Kidney (tissue), 14 donors: ENCODE results near the gene HSPG2. TPM values are rescaled to one million over a fixed set of nuclear protein-coding genes. Genes with fewer than 3 reads are reported as not detected.

Experiments used
- DNase-seq, 5 donors: peaks; one replicate each; pipeline ENCODE4 v3.0.0-alpha.2; 2013 to 2020
- FAIRE-seq: peaks from 2 replicates; lab custom pipeline; 2012; peaks lifted over from hg19 to GRCh38; lab: Jason Lieb, UNC
- H3K27ac ChIP-seq, 2 donors: one replicate each; pipeline ENCODE4 v1.7.0; 2013; ENCODE audit warnings: low read depth in 2 of 2, low read length in 2 of 2, inconsistent platforms in 1 of 2
- H3K27me3 ChIP-seq: one replicate; pipeline ENCODE4 v1.7.1; 2013; ENCODE audit warnings: low read length, inconsistent platforms; ENCODE audit not compliant: control insufficient read depth, insufficient read depth
- H3K36me3 ChIP-seq, 3 donors: one replicate each; pipeline versions ENCODE4 v1.7.0 to v1.7.1; 2013; ENCODE audit warnings: low read length in 3 of 3, control low read depth in 1 of 3, inconsistent platforms in 1 of 3; ENCODE audit not compliant: insufficient read depth in 3 of 3, control insufficient read depth in 2 of 3
- H3K4me1 ChIP-seq, 3 donors: one replicate each; pipeline versions ENCODE4 v1.7.0 to v1.7.1; 2013; ENCODE audit warnings: low read length in 3 of 3, inconsistent platforms in 1 of 3, low read depth in 1 of 3; ENCODE audit not compliant: control insufficient read depth in 2 of 3, insufficient read depth in 2 of 3
- H3K4me3 ChIP-seq, 3 donors: one replicate each; pipeline versions ENCODE4 v1.7.0 to v1.8.1; 2013; ENCODE audit warnings: low read length in 3 of 3, control low read depth in 1 of 3, inconsistent platforms in 1 of 3
- H3K9ac ChIP-seq, 3 donors: one replicate each; pipeline versions ENCODE4 v1.7.0 to v1.7.1; 2013; ENCODE audit warnings: low read length in 3 of 3, control low read depth in 1 of 3, inconsistent platforms in 1 of 3
- H3K9me3 ChIP-seq, 3 donors: one replicate each; pipeline versions ENCODE4 v1.7.0 to v1.7.1; 2013; ENCODE audit warnings: low read length in 3 of 3, control low read depth in 1 of 3, inconsistent platforms in 1 of 3; ENCODE audit not compliant: control insufficient read depth in 2 of 3, insufficient read depth in 1 of 3
- intact Hi-C: fragments of 100-400 bp; cut with DNase I; formaldehyde crosslinking; loops from one replicate; pipeline ENCODE4 v1.11.1; 2022
- polyA plus RNA-seq: library from polyadenylated mRNA; stranded (reverse); fragments of 350-450 nt; fragmentation: Illumina TruSeq; extraction: RNeasy Lipid Tissue Mini Kit (QIAGEN cat#74804); gene quantifications from one replicate; pipeline ENCODE4 v1.2.3, GENCODE V29; 2014; ENCODE audit warnings: low read depth, low replicate concordance; ENCODE audit not compliant: insufficient read depth
- total RNA-seq: library from RNA; stranded (reverse); fragmentation: NEBNext Ultra II Directional; extraction: Animal tissue kit (Norgen Biotek cat#: 25700); gene quantifications from one replicate; pipeline ENCODE4 v1.2.1, GENCODE V29; 2021
- TF ChIP-seq, protein P1 (sequence below): IDR thresholded peaks from 3 replicates; pipeline ENCODE4 v1.5.1; 2012; ENCODE audit warnings: mild to moderate bottlenecking, moderate library complexity, borderline replicate concordance; ENCODE audit not compliant: insufficient read depth; ENCODE audit errors: extremely low read depth
- donor health status: control.
- donor health status: control.
- donor health status: control.
- donor health status: control.
- donor health status: control.
- donor health status: DM: yes; HTN: yes; CAD: no.
- donor health status: Normal renal cell carcinoma (clear cell type).

HSPG2 gene
- total and polyA plus RNA-seq, 2 donors from 2014 or later = 60.4 to 510 TPM

DNA sequence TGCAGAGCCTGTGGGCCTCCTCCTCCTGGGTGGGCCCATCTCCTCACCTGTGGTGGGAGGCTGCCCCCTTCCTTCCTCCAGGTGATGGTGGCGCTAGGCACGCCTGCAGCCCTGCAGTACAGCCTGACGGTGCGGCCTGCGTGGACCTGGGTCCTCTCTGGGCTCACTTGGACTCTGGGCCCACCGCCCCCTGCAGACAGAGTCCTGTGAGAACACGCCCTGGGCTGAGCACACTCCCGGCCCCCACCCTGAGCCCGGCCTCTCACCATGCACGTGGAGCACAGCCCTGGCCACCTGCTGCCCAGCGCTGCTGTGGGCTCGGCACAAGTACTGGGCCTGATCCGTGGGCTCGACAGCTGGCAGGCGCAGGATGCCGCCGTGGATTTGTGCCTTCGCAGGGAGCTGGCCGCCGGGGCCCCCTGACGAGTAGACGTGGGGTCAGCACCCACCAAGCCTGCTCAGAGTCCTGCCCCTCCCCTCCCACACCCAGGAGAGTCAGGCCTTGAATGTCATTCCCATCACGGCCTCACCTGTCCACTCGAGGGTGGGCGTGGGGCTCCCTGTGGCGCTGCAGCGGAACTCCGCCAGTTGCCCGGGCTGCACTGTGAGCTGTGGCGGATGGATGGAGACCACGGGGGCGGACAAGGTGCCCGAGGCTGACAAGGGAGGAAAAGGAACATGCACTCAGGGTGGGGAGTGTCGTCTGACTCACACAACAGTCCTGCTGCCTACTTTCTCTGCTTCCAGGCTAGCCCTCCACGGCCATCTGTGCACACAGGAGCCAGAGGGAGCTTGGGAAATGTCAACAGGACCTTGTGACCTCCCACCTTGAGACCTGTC, 81.6 kb downstream of the HSPG2 start:
- FAIRE-seq = no peak
- no peaks in the 10 kb centered on the region for H3K9me3 ChIP-seq
- no peak overlapping the region for H3K4me3 ChIP-seq
- no peak for DNase-seq
- no peaks in the 10 kb centered on the region for H3K27me3 ChIP-seq
- intact Hi-C loops = no loop called here
- H3K4me1 ChIP-seq = no peaks in the 10 kb centered on the region
- peaks cover 4 to 28% (median 13%) of the 10 kb centered on the region in 3 donors for H3K36me3 ChIP-seq
- TF ChIP-seq, protein P1, sequence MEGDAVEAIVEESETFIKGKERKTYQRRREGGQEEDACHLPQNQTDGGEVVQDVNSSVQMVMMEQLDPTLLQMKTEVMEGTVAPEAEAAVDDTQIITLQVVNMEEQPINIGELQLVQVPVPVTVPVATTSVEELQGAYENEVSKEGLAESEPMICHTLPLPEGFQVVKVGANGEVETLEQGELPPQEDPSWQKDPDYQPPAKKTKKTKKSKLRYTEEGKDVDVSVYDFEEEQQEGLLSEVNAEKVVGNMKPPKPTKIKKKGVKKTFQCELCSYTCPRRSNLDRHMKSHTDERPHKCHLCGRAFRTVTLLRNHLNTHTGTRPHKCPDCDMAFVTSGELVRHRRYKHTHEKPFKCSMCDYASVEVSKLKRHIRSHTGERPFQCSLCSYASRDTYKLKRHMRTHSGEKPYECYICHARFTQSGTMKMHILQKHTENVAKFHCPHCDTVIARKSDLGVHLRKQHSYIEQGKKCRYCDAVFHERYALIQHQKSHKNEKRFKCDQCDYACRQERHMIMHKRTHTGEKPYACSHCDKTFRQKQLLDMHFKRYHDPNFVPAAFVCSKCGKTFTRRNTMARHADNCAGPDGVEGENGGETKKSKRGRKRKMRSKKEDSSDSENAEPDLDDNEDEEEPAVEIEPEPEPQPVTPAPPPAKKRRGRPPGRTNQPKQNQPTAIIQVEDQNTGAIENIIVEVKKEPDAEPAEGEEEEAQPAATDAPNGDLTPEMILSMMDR = no peak
- no peak overlapping the region for H3K27ac ChIP-seq
- no peak overlapping the region for H3K9ac ChIP-seq

GRCh38 chr1:21854751-21855131, 82.4 kb downstream of the HSPG2 start:
- H3K27ac ChIP-seq = no peak overlapping the region
- TF ChIP-seq, protein P1 = no peak
- intact Hi-C loops = no loop called here
- H3K9ac ChIP-seq = no peak overlapping the region
- H3K9me3 ChIP-seq = no peaks in the 10 kb centered on the region
- no peak for FAIRE-seq
- peaks cover 4 to 27% (median 15%) of the 10 kb centered on the region in 3 donors for H3K36me3 ChIP-seq
- H3K4me1 ChIP-seq = no peaks in the 10 kb centered on the region
- H3K27me3 ChIP-seq = no peaks in the 10 kb centered on the region
- no peak overlapping the region for H3K4me3 ChIP-seq
- no peak for DNase-seq

GRCh38 chr1:21854090-21854750, 82.9 kb downstream of the HSPG2 start:
- Histone ChIP-seq H3K27ac (no peak overlapping the region), H3K36me3 (peaks cover 4 to 27% (median 15%) of the 10 kb centered on the region in 3 donors)
- no peak for FAIRE-seq

More at GRCh38 chr1:21854090-21854750, 82.9 kb downstream of the HSPG2 start:
- Histone ChIP-seq H3K4me3 (no peak overlapping the region), H3K9me3 (no peaks in the 10 kb centered on the region), H3K4me1 (no peaks in the 10 kb centered on the region), H3K27me3 (no peaks in the 10 kb centered on the region), H3K9ac (no peak overlapping the region)
- DNase-seq = no peak
- intact Hi-C loops = no loop called here
- TF ChIP-seq, protein P1 = no peak
